Epithelial cell of proximal tubule (primary cell): Measurements from ENCODE around the gene SMPD3. TPM values are rescaled to one million over a fixed set of nuclear protein-coding genes. Genes with fewer than 3 reads are reported as not detected.

ENCODE experiments used
- DNase-seq: peaks from one replicate; pipeline ENCODE4 v3.0.0-alpha.2; 2011; ENCODE audit warnings: low read depth
- H3K4me3 ChIP-seq: 2 replicates; pipeline ENCODE4 v1.5.1; 2011; ENCODE audit warnings: low read depth, mild to moderate bottlenecking, low read length
- total RNA-seq: library from RNA; depleted of rRNA; stranded (reverse); fragments of >200 nt; gene quantifications from 2 replicates; pipeline ENCODE4 v1.2.3, GENCODE V29; 2015
- TF ChIP-seq, protein P1 (sequence below): conservative IDR thresholded peaks from 2 replicates; pipeline ENCODE4 v1.5.1; 2012; ENCODE audit warnings: low read depth, mild to moderate bottlenecking, low read length

SMPD3 gene
- total RNA-seq, 1 donor from 2014 or later: not detected

GRCh38 chr16:68348639-68349445 is 99.5 kb downstream of the SMPD3 start:
- no peak for DNase-seq

GRCh38 chr16:68347605-68348004 is 100.7 kb downstream of the SMPD3 start:
- TF ChIP-seq, protein P1, sequence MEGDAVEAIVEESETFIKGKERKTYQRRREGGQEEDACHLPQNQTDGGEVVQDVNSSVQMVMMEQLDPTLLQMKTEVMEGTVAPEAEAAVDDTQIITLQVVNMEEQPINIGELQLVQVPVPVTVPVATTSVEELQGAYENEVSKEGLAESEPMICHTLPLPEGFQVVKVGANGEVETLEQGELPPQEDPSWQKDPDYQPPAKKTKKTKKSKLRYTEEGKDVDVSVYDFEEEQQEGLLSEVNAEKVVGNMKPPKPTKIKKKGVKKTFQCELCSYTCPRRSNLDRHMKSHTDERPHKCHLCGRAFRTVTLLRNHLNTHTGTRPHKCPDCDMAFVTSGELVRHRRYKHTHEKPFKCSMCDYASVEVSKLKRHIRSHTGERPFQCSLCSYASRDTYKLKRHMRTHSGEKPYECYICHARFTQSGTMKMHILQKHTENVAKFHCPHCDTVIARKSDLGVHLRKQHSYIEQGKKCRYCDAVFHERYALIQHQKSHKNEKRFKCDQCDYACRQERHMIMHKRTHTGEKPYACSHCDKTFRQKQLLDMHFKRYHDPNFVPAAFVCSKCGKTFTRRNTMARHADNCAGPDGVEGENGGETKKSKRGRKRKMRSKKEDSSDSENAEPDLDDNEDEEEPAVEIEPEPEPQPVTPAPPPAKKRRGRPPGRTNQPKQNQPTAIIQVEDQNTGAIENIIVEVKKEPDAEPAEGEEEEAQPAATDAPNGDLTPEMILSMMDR: no peak
- no peak for DNase-seq
- H3K4me3 ChIP-seq: no peak overlapping the region

More at GRCh38 chr16:68348639-68349445, 99.5 kb downstream of the SMPD3 start:
- no peak overlapping the region for H3K4me3 ChIP-seq
- TF ChIP-seq, protein P1: no peak

- no peak for DNase-seq
- TF ChIP-seq, protein P1: no peak
- no peak overlapping the region for H3K4me3 ChIP-seq
Measured at GRCh38 chr16:68346892-68347480, 101.3 kb downstream of the SMPD3 start.

- no peak for DNase-seq
- H3K4me3 ChIP-seq: no peak overlapping the region
- TF ChIP-seq, protein P1: no peak
Measured at GRCh38 chr16:68345958-68346635, 102.2 kb downstream of the SMPD3 start.

GRCh38 chr16:68345351-68345810 is 102.9 kb downstream of the SMPD3 start:
- no peak for DNase-seq
- no peak overlapping the region for H3K4me3 ChIP-seq
- TF ChIP-seq, protein P1: no peak

- no peak overlapping the region for H3K4me3 ChIP-seq
- TF ChIP-seq, protein P1: no peak
- no peak for DNase-seq
Measured at GRCh38 chr16:68344252-68344651, 104.1 kb downstream of the SMPD3 start.
